Progenitor cell of endocrine pancreas (in vitro differentiated cells): ENCODE measurements around the gene PRSS23. TPM values are rescaled to one million over a fixed set of nuclear protein-coding genes. Genes with fewer than 3 reads are reported as not detected.
"Not testable (repeated sequence)": the region's sequence is repeated elsewhere in the genome, so short reads cannot be mapped to it uniquely, and the experiment has no call there.

Experiments
- DNase-seq: peaks from one replicate; pipeline ENCODE4 v3.0.0; 2021; ENCODE audit warnings: low spot score; ENCODE audit not compliant: unreplicated experiment
- H3K27ac Mint-ChIP-seq: 2 replicates; pipeline ENCODE4 v1.8.0; 2021; ENCODE audit warnings: mild to moderate bottlenecking, moderate library complexity, mixed read lengths
- H3K27me3 Mint-ChIP-seq: 2 replicates; pipeline ENCODE4 v1.8.0; 2021; ENCODE audit warnings: mixed read lengths
- H3K36me3 Mint-ChIP-seq: 2 replicates; pipeline ENCODE4 v1.8.0; 2022; ENCODE audit warnings: mixed read lengths; ENCODE audit not compliant: insufficient read depth
- H3K4me1 Mint-ChIP-seq: 2 replicates; pipeline ENCODE4 v1.8.0; 2021; ENCODE audit warnings: low read depth, mixed read lengths
- H3K4me3 Mint-ChIP-seq: 2 replicates; pipeline ENCODE4 v1.8.0; 2021; ENCODE audit warnings: low read depth, mild to moderate bottlenecking, moderate library complexity, mixed read lengths
- H3K9me3 Mint-ChIP-seq: 2 replicates; pipeline ENCODE4 v1.8.0; 2021; ENCODE audit warnings: low read depth, mixed read lengths
- CTCF ChIP-seq: fragments of 200-600 bp; sonication (generic); IDR thresholded peaks from one replicate; pipeline ENCODE4 v1.5.0; 2021; ENCODE audit warnings: antibody characterized with exemption, mild to moderate bottlenecking; ENCODE audit not compliant: unreplicated experiment
- total RNA-seq: library from RNA; stranded (reverse); gene quantifications from 2 replicates; pipeline ENCODE4 v1.2.1, GENCODE V29; 2021

Gene PRSS23
- total RNA-seq, 1 donor from 2014 or later: 31.6 TPM

DNA sequence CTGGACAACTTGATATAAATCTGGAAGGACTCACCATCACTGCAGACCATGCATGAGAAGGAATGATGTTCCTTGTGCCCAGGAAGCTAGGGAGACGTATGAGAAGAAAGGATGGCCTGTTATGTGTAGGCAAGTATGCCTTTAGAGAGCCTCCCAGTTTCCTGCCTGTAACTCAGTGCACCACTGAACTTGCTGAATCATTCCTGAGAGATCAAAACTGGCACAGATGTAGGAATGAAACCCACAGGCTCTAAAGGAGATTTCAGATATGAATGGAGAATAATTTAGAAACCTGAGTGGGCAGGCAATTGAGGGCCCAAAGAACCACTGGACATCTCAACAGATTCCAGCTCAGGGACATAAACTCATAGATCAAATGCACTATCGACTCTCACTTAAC, 38.4 kb upstream of the PRSS23 start:
- no peaks in the 10 kb centered on the region for H3K4me1 Mint-ChIP-seq
- H3K27ac Mint-ChIP-seq: no peak overlapping the region
- H3K27me3 Mint-ChIP-seq: peaks cover 4% of the 10 kb centered on the region
- H3K36me3 Mint-ChIP-seq: no peaks in the 10 kb centered on the region
- H3K9me3 Mint-ChIP-seq: no peaks in the 10 kb centered on the region
- H3K4me3 Mint-ChIP-seq: no peak overlapping the region
- TF ChIP-seq CTCF: no peak
- no peak for DNase-seq

DNA sequence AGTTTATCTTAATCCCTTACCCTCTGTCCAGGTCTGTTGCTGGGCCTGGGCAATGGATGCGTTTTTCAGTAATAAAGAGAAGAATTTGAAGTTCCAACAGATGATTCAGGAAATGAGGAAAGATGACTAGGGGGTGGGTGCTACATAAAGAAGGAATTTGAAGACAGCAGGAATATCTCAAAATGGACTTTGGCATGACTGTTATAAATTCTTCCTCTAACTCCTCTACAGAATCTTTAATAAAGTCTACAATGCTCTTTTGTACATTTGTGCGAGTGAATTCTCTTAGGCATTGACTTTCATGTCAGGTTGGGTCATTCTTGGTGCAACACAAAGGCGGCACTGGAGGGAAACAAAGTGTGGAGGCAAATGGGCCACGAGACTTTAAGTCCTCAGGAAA, 35.1 kb upstream of the PRSS23 start:
- Mint-ChIP-seq H3K27ac (no peak overlapping the region), H3K4me1 (no peaks in the 10 kb centered on the region), H3K4me3 (no peak overlapping the region), H3K36me3 (no peaks in the 10 kb centered on the region), H3K9me3 (no peaks in the 10 kb centered on the region), H3K27me3 (peaks cover 4% of the 10 kb centered on the region)
- no peak for DNase-seq
- no peak for TF ChIP-seq CTCF

DNA sequence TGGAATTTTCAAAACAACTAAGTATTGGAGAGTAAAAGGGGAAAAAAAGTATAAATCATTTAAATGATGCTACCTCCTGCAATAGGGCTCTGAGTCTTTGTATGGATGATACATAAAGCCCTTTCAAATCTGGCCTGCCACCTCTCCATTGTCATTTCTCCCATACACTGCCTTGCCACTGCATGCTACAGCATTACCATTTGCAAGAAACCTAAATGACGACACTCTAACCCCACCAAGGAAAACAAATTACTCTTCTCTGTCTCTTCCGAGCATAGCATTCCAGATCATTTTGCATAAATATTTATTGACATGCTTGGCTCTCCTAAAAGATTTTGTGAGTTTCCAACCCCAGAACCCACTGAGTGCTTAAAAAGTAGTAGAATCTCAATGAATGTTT, 34.5 kb upstream of the PRSS23 start:
- Mint-ChIP-seq H3K36me3 (no peaks in the 10 kb centered on the region), H3K4me1 (no peaks in the 10 kb centered on the region), H3K9me3 (no peaks in the 10 kb centered on the region), H3K27me3 (peaks cover 4% of the 10 kb centered on the region), H3K27ac (no peak overlapping the region), H3K4me3 (no peak overlapping the region)
- DNase-seq: no peak
- no peak for TF ChIP-seq CTCF

DNA sequence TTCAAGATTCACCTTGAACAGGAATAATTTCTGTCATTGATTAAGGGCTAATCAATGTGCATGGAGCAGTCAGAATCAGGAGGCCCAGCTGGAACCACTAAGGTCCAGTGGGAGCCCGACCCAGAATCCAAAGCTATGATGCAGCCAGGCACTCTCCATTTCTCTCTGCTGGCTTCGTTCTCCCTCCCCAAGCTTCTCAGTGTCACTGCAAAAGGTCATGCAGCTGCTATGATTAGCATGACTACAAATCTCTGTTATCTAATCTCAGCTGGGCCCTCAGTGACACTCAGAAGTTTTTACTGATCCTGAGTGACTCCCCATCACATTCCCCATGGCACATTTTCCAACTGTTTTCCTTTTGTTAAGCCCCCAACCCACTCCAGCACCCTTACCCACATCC, 31.1 kb upstream of the PRSS23 start:
- H3K27me3 Mint-ChIP-seq: peaks cover 4% of the 10 kb centered on the region
- no peak overlapping the region for H3K27ac Mint-ChIP-seq
- no peaks in the 10 kb centered on the region for H3K36me3 Mint-ChIP-seq
- TF ChIP-seq CTCF: no peak
- DNase-seq: no peak
- H3K9me3 Mint-ChIP-seq: no peaks in the 10 kb centered on the region
- no peak overlapping the region for H3K4me3 Mint-ChIP-seq
- peaks cover 3% of the 10 kb centered on the region for H3K4me1 Mint-ChIP-seq

DNA sequence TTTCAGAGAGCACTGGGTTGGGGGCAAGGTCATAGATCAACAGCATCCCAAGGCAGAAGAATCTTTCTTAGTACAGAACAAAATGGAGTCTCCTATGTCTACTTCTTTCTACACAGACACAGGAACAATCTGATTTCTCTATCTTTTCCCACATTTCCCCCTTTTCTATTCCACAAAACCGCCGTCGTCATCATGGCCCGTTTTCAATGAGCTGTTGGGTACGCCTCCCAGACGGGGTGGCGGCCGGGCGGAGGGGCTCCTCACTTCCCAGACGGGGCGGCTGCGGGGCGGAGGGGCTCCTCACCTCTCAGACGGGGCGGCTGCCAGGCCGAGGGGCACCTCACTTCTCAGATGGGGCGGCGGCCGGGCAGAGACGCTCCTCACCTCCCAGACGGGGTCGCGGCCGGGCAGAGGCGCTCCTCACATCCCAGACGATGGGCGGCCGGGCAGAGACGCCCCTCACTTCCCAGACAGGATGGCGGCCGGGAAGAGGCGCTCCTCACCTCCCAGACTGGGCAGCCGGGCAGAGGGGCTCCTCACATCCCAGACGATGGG, 29.8 kb upstream of the PRSS23 start:
- not testable (repeated sequence) for H3K4me3 Mint-ChIP-seq, DNase-seq, H3K9me3 Mint-ChIP-seq, H3K36me3 Mint-ChIP-seq, H3K4me1 Mint-ChIP-seq, H3K27me3 Mint-ChIP-seq, H3K27ac Mint-ChIP-seq

DNA sequence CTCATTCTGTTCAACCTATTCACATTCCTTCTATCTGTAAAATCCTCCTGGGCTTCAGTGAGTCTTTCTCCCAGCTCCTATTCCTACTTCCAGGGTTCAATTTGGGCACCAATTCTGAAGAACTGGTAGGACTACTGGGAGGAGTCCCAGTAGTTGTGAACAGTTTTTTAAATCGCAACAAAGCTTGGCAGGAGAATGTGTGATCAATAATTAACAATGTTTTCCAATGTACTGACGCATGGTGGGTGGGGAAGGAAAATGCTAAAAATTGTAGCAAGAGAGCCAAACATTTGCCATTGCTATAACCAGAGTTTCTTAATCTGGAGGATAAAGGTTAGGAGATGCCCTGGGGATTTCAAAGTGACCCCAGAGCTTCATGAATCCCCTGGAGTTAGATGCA, 27.3 kb upstream of the PRSS23 start:
- Mint-ChIP-seq H3K27me3 (no peaks in the 10 kb centered on the region), H3K4me3 (no peak overlapping the region), H3K27ac (no peak overlapping the region), H3K4me1 (peaks cover 5% of the 10 kb centered on the region), H3K36me3 (no peaks in the 10 kb centered on the region), H3K9me3 (no peaks in the 10 kb centered on the region)
- DNase-seq: no peak
- no peak for TF ChIP-seq CTCF
